NOMO-1 treated with dmso at 0.1 percent for 144 hours (cell line): ENCODE measurements around the gene PON1.

Experiments
- DNase-seq: peaks from one replicate; lab custom pipeline; 2025; ENCODE audit not compliant: unreplicated experiment; lab: John Stamatoyannopoulos, UW

The PON1 gene

DNA sequence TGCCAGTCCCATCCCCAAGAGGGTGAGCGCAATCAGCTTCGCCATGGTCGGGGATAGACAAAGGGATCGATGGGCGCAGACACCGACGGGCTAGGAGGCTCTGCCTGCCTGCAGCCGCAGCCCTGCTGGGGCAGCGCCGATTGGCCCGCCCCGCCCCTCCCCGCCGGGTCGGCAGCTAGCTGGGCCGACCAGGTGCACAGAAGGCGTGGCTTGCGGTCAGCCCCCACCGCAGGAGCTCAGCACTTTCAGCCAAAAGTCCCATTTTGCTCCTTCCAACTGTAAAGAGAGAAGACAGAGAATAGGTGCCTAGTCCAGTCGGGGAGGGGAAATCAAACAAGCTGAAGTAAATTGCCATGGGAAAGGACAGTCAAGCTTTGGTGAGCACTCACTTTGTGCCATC is at the start of gene PON1:
PON1 (minus strand) TSS at position 102 of the 400 bp plus-strand sequence; CDS start at position 45, 57 bp downstream.
- no peak for DNase-seq

DNA sequence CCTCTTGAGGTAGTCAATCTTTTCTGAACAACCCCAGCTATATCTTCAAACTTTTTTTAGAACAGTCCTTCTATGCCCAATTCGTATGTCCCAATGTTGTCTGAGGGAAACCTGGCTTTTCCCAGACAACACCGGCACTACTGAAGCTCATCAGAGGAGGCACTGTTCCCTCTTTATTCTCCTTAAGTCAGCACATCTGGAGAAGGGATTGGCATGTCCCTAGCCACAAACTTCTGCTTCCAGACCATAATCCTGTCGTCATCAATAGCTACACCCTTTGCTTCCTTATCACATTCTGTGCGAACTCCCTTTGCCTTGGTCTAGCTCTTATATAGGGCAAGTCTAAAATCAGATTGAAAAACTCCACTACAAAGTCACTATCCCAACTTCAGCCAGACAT is 49.0 kb upstream of the PON1 start:
- no peak for DNase-seq

GRCh38 chr7:95368235-95368634 is 43.9 kb upstream of the PON1 start:
- no peak for DNase-seq

- no peak for DNase-seq
These were observed 43.3 kb upstream of the PON1 start for GRCh38 chr7:95367606-95368005.

GRCh38 chr7:95365151-95365550 is 40.8 kb upstream of the PON1 start:
- DNase-seq, result no peak

GRCh38 chr7:95357623-95358022 is 33.3 kb upstream of the PON1 start:
- no peak for DNase-seq

DNA sequence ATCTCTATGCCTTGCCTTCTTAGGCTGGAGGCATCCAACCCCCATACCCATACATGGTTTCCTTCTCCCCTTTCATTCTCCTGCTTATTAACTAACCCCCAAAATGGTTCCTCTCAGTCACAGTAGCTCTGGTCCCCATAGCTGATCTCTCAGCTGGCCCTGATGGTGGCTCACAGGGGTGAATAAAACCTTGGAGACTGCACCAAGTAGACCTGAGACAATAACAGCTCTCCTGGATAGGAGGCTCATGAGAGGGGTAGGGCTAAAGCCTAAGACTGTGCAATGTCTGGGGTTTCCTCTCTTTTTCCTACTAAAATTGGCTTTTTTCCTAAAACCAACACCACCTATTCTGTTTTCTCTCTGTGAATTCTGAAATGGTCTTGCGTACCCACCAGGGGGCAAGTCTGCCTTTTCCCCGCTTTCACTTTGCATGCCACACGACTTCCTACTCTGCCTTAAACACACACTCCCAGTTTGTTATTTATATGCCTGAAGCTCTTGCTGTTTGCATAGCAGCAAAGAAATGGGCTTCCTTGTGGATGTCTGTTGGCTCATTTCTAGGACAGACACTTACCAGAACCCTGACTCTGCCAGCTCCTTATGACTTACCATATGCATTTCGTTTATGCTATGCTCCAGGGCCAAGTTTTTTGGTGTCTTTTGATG is 18.4 kb upstream of the PON1 start:
- no peak for DNase-seq

- no peak for DNase-seq
These were observed 17.7 kb upstream of the PON1 start for GRCh38 chr7:95342029-95342428.

GRCh38 chr7:95340491-95340890 is 16.2 kb upstream of the PON1 start:
- DNase-seq, result no peak

DNA sequence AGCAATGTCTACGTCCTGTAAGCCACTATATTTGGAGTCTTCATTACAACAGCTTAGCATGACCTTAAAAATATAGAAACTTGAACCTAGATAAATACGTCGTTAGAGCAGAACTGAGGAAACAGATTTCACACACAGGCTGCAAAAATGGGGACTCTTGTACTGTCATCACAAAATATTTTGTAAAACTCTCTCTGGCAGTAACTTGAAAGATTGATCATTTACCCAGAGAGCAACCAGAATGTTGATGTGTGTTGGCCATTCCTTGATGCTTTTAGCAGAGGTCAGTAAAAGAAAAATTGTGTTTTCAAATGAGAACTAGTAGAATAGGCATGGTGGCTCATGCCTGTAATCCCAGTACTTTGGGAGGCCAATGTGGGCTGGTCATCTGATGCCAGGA is 14.5 kb upstream of the PON1 start:
- no peak for DNase-seq

GRCh38 chr7:95335093-95335492 is 10.8 kb upstream of the PON1 start:
- no peak for DNase-seq

GRCh38 chr7:95334447-95334846 is 10.1 kb upstream of the PON1 start:
- no peak for DNase-seq

DNA sequence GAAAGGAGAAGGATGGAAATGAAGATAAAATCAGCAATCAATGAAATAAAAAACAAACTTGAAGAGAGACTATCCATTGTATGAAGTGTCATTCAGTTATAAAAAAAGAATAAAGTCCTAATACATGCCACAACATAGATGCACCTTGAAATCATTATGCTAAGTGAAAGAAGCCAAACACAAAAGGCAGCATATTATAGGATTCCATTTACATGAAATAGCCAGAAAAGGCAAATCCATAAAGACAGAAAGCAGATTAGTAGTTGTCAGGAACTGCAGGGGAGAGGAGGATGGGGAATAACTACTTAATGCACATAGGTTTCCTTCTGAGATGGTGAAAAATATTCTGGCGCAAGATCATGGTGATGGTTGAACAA is 6.6 kb upstream of the PON1 start:
- DNase-seq, result no peak

- DNase-seq, result no peak
These were observed 6.0 kb upstream of the PON1 start for GRCh38 chr7:95330204-95330960.

DNA sequence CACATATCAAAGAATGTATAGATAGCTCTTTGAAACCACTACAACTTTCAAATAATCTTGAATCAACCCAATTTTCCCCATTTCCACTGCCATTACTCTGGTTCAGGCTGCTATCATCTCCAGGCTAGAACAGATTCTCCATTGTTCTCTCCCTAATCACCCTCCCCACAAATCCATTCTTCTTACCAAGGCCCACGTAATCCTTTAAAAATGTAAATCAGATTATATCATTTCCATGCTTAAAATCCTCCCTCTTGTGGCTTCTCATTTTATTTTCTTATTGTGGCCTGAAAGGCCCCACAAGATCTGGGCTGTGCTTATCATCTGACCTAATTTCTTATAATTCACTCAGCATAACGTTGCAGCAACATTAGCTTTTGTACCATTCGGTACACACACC is 3.0 kb upstream of the PON1 start:
- DNase-seq, result no peak

- no peak for DNase-seq
These were observed 762 bp downstream of the PON1 start for GRCh38 chr7:95323410-95324129.

DNA sequence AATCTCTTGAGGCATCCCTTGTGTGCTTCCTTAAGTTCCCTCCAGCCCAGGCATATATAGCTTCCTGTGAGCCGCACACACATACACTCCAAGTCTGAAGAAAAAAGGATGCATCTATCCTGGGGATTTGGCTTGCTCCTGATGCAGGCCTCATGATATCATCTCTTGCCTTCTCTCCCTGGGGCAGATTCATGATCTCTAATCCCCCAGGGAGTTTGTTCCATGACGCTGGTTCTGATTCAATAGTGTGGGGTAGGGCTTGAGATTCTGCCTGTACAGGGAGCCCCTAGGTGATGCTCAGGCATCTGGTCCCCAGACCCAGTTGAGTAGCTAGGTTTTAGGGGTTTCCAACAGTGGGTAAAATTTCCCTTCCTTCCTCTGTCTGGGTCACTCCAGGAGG is 1.5 kb downstream of the PON1 start:
- DNase-seq, result no peak

DNA sequence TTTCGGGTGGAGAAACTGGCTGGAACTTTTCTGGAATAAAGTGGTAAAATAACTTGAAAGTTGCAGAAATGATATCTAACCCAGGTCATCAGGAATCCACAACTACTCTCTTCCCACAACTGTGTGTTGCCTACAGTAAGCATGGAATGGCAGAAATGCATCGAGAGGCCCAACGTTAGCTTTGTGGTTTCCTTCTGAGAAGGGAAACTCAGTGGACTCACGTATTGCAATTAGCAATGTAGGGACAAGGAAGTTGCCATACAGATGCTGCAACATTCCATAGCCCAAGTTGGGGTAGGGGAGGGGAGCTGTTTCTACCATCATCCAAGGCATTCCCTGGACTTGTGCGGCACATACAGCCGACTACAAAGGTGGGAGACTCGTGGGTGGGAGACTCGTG is 1.9 kb downstream of the PON1 start:
- no peak for DNase-seq

- no peak for DNase-seq
These were observed 2.6 kb downstream of the PON1 start for GRCh38 chr7:95321720-95322119.

GRCh38 chr7:95320651-95321050 is 3.7 kb downstream of the PON1 start:
- no peak for DNase-seq

- DNase-seq, result no peak
These were observed 4.8 kb downstream of the PON1 start for GRCh38 chr7:95319570-95319969.

DNA sequence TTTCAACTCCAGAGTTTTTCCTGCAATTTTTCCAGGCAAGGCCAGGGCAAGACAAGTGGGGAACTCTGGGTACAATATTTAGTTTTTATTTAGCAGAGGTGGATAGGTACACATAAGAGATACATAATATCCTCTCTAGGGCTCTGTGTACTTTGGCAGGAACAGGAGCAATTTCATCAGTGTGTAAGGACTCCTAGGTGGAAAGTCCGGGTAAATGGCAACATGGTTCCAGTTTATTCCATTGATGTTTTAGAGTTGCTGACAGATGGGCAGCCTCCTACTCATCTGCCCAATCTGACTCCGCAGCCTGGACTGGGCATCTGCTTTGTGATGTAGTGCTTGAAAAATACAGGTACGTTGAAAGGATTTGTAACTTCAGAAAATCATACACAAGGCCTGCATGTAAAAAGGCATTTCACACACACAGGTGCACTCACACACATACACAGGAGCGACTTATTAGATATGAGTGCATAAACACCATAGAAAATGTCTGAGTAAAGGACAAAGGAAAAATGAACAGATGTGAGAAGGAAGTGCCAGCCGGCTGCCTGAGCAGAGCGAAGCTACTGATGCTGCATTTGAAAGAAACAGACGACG is 5.7 kb downstream of the PON1 start:
- DNase-seq, result no peak
